Stimulated activated CD8-positive, alpha-beta memory T cell treated with anti-CD3 and anti-CD28 coated beads, Interleukin-7, amount 100 ng/mL, for 24 hours (primary cell): ENCODE results near the gene ACP1.

Experiments used
- DNase-seq: peaks from one replicate; pipeline ENCODE4 v3.0.0-alpha.2; 2020; ENCODE audit warnings: low read depth

The ACP1 gene

GRCh38 chr2:264493-265468, at the start of gene ACP1:
Gene ACP1 (plus strand): TSS chr2:264947. CDS start chr2:264965, 18 bp downstream.
- peak; percentile 90 for DNase-seq

DNA sequence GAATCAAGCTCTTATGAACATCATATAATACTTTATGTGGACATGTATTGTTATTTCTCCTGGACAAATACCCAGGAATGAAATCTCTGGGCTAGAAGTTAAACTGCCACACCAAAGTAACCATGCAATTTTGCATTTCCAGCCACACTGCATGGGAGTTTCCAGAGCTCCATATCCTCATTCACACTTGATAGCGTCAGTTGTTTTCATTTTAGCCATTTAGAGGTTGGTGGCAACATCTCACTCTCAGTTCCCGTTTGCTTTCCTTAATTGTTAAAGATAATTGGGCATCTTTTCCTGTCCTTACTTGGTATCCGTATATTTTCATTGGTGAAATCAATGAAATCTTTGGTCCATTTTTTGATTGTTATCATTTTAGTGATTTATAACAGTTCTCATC, 48.7 kb upstream of the ACP1 start:
- DNase-seq: no peak

DNA sequence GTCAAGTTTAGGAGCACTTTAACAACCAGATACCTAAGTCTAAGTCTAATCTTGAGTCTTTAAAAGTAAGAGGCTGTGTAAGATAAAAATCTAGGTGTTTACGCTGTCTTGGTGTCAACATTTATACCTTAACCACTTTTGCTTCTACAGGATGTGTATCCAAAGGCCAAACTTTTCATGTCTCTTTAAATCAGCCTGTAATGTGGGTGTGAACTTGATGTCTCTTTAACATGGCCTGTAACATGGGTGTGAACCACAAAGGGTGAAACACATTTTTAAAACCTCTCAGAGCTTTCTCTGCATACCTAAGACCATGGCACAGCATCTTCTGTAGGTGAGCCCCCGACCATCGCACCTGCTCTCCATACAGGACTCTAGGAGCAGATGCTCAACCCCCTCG, 41.3 kb upstream of the ACP1 start:
- DNase-seq: no peak

- no peak for DNase-seq
Observed at GRCh38 chr2:223971-224760, 40.6 kb upstream of the ACP1 start.

- no peak for DNase-seq
Observed at GRCh38 chr2:228115-228514, 36.6 kb upstream of the ACP1 start.

GRCh38 chr2:228518-229278, 36.0 kb upstream of the ACP1 start:
- DNase-seq: no peak

DNA sequence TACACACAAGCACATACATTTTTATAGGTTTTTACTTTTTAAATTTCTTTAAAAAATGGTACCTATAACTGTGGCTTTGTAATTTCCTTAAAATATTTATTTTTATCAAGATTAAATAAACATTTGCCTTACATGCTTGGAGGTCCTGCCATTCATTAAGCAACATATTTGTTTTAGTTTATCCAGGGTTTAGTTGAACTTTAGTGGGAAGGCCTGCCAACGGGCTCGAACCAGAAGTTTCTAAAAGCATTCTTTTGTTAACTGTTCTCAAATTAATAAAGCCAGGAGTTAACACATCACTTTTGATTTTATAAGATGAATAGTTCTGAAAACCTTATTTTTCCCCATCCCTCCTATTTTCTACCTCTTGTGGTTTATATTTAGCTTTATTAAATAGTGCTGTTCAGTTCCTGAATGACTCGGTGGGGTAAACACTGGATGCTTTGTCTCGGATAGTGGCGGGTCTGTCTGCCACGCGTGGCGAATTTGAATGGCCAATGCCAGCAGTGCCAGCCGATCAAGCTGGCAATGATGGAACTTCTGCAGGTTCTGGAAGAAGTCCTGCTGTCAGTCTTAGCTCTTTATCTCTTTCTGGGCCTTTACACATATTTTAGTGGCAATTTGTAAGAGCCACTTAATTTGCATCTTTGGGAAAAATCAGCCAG, 33.1 kb upstream of the ACP1 start:
- DNase-seq: no peak

- DNase-seq: no peak
Observed at GRCh38 chr2:233030-233429, 31.7 kb upstream of the ACP1 start.

- no peak for DNase-seq
Observed at GRCh38 chr2:234421-234820, 30.3 kb upstream of the ACP1 start.

- DNase-seq: no peak
Observed at GRCh38 chr2:236993-237539, 27.7 kb upstream of the ACP1 start.

- DNase-seq: no peak
Observed at GRCh38 chr2:237878-238277, 26.9 kb upstream of the ACP1 start.

- no peak for DNase-seq
Observed at GRCh38 chr2:238431-238830, 26.3 kb upstream of the ACP1 start.

- no peak for DNase-seq
Observed at GRCh38 chr2:238869-239268, 25.9 kb upstream of the ACP1 start.

DNA sequence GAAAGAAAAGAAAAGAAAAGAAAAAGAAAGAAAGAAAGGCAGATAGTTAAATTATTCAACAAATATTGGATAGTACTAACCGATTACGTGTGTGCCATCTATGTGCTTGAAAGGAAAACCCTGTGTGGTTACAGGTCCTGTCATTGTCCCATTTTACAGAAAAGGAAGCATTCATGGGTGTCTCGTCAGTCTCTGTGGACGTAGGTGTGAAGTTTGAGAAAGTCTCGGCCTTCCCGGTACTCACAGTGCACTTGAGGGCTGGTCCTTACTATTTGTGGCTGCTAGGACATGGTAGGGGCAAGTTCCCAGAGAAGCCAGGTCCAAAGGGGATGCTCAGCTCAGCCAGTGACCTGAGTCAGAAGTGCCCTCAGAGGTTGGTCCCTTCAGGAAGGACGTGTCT, 20.2 kb upstream of the ACP1 start:
- DNase-seq: no peak

GRCh38 chr2:246489-247144, 18.1 kb upstream of the ACP1 start:
- DNase-seq: no peak

GRCh38 chr2:248724-249123, 16.0 kb upstream of the ACP1 start:
- no peak for DNase-seq

DNA sequence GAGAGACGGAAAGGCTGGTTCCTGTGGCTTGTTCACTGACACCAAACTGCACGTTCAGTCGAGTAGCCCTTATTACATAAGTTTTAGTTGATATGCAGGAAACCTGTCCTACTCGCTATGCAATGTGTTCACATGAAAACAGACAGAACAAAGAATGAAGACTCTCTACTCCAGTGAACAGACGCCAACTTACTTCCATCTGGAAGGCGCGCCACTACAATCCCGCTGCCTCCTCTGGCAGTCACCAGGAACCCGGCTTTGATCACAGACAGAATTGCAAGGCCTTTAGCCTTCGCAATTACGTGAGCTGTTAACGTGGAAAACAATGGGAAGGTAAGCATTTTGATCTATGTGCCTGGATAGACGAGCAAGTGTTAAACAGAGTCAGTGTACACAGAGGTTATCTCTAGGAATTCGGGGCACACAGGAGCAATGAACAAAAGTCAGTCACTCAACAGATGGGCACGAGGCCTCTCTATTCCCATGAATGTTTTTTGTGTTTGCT, 15.2 kb upstream of the ACP1 start:
- DNase-seq: no peak

DNA sequence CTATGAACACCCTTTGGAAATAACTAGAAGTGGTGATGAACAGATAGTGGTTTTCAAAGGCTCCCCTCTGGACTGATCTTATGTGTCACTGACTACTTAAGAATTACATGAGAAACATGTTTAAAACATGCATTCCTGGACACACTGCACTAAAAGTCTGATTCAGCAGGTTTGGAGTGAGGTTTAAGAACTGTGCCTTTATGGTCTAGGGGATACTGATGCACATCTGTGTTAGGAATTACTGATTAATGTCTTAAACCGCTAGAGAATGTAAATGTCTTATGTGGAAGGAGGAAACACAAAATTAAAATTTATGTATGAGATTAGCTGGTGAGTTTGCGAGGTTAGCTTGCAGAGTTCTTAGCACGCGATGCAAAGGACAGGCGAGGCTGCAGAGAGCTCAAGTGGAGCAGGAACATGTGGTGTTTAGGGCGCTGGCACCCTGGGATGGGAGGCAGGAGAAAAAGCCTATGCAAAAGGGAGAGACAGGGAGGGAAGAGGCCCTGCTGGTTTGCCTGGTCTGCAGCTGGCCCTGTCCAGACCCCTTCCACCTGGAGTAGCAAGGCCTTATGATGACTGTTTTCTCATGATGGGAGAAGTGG, 12.6 kb upstream of the ACP1 start:
- DNase-seq: no peak

GRCh38 chr2:253202-253638, 11.5 kb upstream of the ACP1 start:
- DNase-seq: no peak

GRCh38 chr2:254241-254640, 10.5 kb upstream of the ACP1 start:
- no peak for DNase-seq
